Raji (cell line): ENCODE measurements around the gene OGT.

ENCODE experiments used
- POLR2A ChIP-seq: IDR thresholded peaks from 2 replicates; pipeline ENCODE4 v1.6.1; 2011; ENCODE audit warnings: low read depth, low read length, control low read depth; ENCODE audit not compliant: insufficient read depth

OGT gene

GRCh38 chrX:71616672-71617529 lies 84.0 kb downstream of the OGT start:
- TF ChIP-seq POLR2A: no peak

GRCh38 chrX:71617742-71618141 lies 84.8 kb downstream of the OGT start:
- TF ChIP-seq POLR2A: no peak

- no peak for TF ChIP-seq POLR2A
These were observed 85.4 kb downstream of the OGT start, which contains the start of gene CXCR3 for GRCh38 chrX:71618303-71618721. Gene CXCR3, minus strand, starts transcription at chrX:71618511. Its CDS starts 62 bp downstream, at chrX:71618449.

- TF ChIP-seq POLR2A: no peak
These were observed 85.9 kb downstream of the OGT start for GRCh38 chrX:71618787-71619186.

GRCh38 chrX:71619193-71619592 lies 86.3 kb downstream of the OGT start:
- no peak for TF ChIP-seq POLR2A

- TF ChIP-seq POLR2A: no peak
These were observed 87.1 kb downstream of the OGT start for GRCh38 chrX:71619986-71620385.

- no peak for TF ChIP-seq POLR2A
These were observed 88.7 kb downstream of the OGT start for GRCh38 chrX:71621603-71622002.

GRCh38 chrX:71622032-71622575 lies 89.2 kb downstream of the OGT start:
- TF ChIP-seq POLR2A: no peak

- no peak for TF ChIP-seq POLR2A
These were observed 89.9 kb downstream of the OGT start for GRCh38 chrX:71622576-71623450.

GRCh38 chrX:71623714-71624113 lies 90.8 kb downstream of the OGT start:
- no peak for TF ChIP-seq POLR2A

- TF ChIP-seq POLR2A: no peak
These were observed 92.6 kb downstream of the OGT start for GRCh38 chrX:71625471-71625870.
